Panc1 (cell line): Measurements from ENCODE around the gene UGT1A4. TPM values are rescaled to one million over a fixed set of nuclear protein-coding genes. Genes with fewer than 3 reads are reported as not detected.

Source experiments
- ATAC-seq: fragments of 200-7000 bp; cut with Tn5 transposase; 2 replicates; pipeline ENCODE4 v1.9.1; 2020; ENCODE audit warnings: mild to moderate bottlenecking, moderate library complexity
- BruUV-seq: library from RNA; stranded (reverse); fragments of 400-500 nt; replicated peaks from 2 replicates; lab custom pipeline; 2021; lab: Mats Ljungman, UMichigan
- CTCF ChIA-PET: fragments of 300-600 bp; sonication (Branson Sonifier 250); formaldehyde crosslinking; loops from one replicate; lab custom pipeline; 2022; ENCODE audit warnings: antibody characterized with exemption; lab: Charles Lee
- POLR2A ChIA-PET: fragments of 300-600 bp; sonication (Branson Sonifier 250); formaldehyde crosslinking; loops from one replicate; lab custom pipeline; 2022; ENCODE audit warnings: antibody characterized with exemption; lab: Charles Lee
- DNase-seq: peaks from one replicate; pipeline ENCODE4 v3.0.0-alpha.2; 2010; ENCODE audit warnings: low read depth, low spot score
- H3K27ac ChIP-seq: 2 replicates; pipeline ENCODE4 v1.5.1; 2011; ENCODE audit warnings: mild to moderate bottlenecking, low read length, inconsistent platforms
- H3K27me3 ChIP-seq: fragments of 200-500 bp; sonication (Bioruptor generic); 2 replicates; pipeline ENCODE4 v1.6.0; 2014; ENCODE audit warnings: low read length, inconsistent platforms; ENCODE audit not compliant: control insufficient read depth, insufficient read depth
- H3K36me3 ChIP-seq: fragments of 200-500 bp; sonication (Bioruptor generic); 2 replicates; pipeline ENCODE4 v1.5.1; 2014; ENCODE audit warnings: inconsistent platforms, mild to moderate bottlenecking, low read length, moderate library complexity; ENCODE audit not compliant: control insufficient read depth, insufficient read depth
- H3K4me1 ChIP-seq: 2 replicates; pipeline ENCODE4 v1.5.1; 2011; ENCODE audit warnings: inconsistent platforms, mild to moderate bottlenecking, low read length, moderate library complexity; ENCODE audit not compliant: control insufficient read depth, insufficient read depth
- H3K4me3 ChIP-seq, 2 experiments: 2 replicates each; pipeline ENCODE4 v1.5.1; 2011 to 2012; ENCODE audit warnings: low read depth in 2 of 2, low read length in 2 of 2, mild to moderate bottlenecking in 2 of 2, inconsistent platforms in 1 of 2, moderate library complexity in 1 of 2
- H3K9me3 ChIP-seq: fragments of 200-500 bp; sonication (Bioruptor generic); 2 replicates; pipeline ENCODE4 v1.5.1; 2014; ENCODE audit warnings: low read depth, mild to moderate bottlenecking, inconsistent platforms, low read length, moderate library complexity; ENCODE audit not compliant: control insufficient read depth, insufficient read depth
- CTCF ChIP-seq: fragments of 450-650 bp; IDR thresholded peaks from 2 replicates; pipeline ENCODE4 v1.5.1; 2017; ENCODE audit warnings: mild to moderate bottlenecking
- POLR2AphosphoS5 ChIP-seq: IDR thresholded peaks from 2 replicates; pipeline ENCODE4 v1.6.1; 2012; ENCODE audit warnings: mild to moderate bottlenecking, low read depth, low read length, moderate library complexity
- SIN3A ChIP-seq: IDR thresholded peaks from 2 replicates; pipeline ENCODE4 v1.6.1; 2012; ENCODE audit warnings: low read depth, mild to moderate bottlenecking, low read length, moderate library complexity, borderline replicate concordance; ENCODE audit not compliant: insufficient read depth
- TCF7L2 ChIP-seq: IDR thresholded peaks from 2 replicates; pipeline ENCODE4 v1.6.1; 2011; ENCODE audit warnings: mild to moderate bottlenecking, low read depth, low read length, inconsistent platforms
- in situ Hi-C: cut with HindIII; loops from 2 replicates; pipeline ENCODE4 v1.10.0; 2016; ENCODE audit warnings: low sequenced_read_pairs, low pct_unique_long_range_greater_than_20kb
- intact Hi-C: fragments of 100-400 bp; cut with micrococcal nuclease; formaldehyde crosslinking; loops from one replicate; pipeline ENCODE4 v1.10.0; 2022; ENCODE audit not compliant: unreplicated experiment
- total RNA-seq: library from RNA; stranded (reverse); gene quantifications from one replicate; pipeline ENCODE4 v1.2.1, GENCODE V29; 2021; ENCODE audit not compliant: unreplicated experiment
- TF ChIP-seq, protein P1 (sequence below), 2 experiments: IDR thresholded peaks; 2 replicates each; pipeline ENCODE4 v1.6.1; 2011 to 2012; ENCODE audit warnings: low read depth in 2 of 2, control low read depth in 1 of 2, low read length in 1 of 2, mild to moderate bottlenecking in 1 of 2, moderate library complexity in 1 of 2; ENCODE audit not compliant: insufficient read depth in 1 of 2

Gene UGT1A4
- total RNA-seq, 1 experiment from 2014 or later: not detected

- ChIA-PET CTCF (no interaction called here), POLR2A (no interaction called here)
- TF ChIP-seq POLR2AphosphoS5: no peak
- TF ChIP-seq, protein P1, sequence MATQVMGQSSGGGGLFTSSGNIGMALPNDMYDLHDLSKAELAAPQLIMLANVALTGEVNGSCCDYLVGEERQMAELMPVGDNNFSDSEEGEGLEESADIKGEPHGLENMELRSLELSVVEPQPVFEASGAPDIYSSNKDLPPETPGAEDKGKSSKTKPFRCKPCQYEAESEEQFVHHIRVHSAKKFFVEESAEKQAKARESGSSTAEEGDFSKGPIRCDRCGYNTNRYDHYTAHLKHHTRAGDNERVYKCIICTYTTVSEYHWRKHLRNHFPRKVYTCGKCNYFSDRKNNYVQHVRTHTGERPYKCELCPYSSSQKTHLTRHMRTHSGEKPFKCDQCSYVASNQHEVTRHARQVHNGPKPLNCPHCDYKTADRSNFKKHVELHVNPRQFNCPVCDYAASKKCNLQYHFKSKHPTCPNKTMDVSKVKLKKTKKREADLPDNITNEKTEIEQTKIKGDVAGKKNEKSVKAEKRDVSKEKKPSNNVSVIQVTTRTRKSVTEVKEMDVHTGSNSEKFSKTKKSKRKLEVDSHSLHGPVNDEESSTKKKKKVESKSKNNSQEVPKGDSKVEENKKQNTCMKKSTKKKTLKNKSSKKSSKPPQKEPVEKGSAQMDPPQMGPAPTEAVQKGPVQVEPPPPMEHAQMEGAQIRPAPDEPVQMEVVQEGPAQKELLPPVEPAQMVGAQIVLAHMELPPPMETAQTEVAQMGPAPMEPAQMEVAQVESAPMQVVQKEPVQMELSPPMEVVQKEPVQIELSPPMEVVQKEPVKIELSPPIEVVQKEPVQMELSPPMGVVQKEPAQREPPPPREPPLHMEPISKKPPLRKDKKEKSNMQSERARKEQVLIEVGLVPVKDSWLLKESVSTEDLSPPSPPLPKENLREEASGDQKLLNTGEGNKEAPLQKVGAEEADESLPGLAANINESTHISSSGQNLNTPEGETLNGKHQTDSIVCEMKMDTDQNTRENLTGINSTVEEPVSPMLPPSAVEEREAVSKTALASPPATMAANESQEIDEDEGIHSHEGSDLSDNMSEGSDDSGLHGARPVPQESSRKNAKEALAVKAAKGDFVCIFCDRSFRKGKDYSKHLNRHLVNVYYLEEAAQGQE (IDR thresholded peaks at IDR 0.05; ENCODE audit: insufficient read depth in 1 of 2, low read depth in 2 of 2, low read length in 1 of 2): no peak
- no peak for TF ChIP-seq CTCF
- no peak for TF ChIP-seq SIN3A
- TF ChIP-seq TCF7L2: no peak
- H3K27ac ChIP-seq: no peak overlapping the region
- no peaks in the 10 kb centered on the region for H3K27me3 ChIP-seq
- BruUV-seq: no TSS peak
- in situ Hi-C loops: no loop called here
- H3K9me3 ChIP-seq: no peaks in the 10 kb centered on the region
- no peaks in the 10 kb centered on the region for H3K36me3 ChIP-seq
- ATAC-seq (0 out of 2 replicates have a peak, but pooled peaks have one; percentile 26), DNase-seq (no peak)
- H3K4me3 ChIP-seq: no peak overlapping the region
- no peaks in the 10 kb centered on the region for H3K4me1 ChIP-seq
- intact Hi-C loops: no loop called here
Measured at GRCh38 chr2:233793465-233794127, 75.1 kb downstream of the UGT1A4 start.

DNA sequence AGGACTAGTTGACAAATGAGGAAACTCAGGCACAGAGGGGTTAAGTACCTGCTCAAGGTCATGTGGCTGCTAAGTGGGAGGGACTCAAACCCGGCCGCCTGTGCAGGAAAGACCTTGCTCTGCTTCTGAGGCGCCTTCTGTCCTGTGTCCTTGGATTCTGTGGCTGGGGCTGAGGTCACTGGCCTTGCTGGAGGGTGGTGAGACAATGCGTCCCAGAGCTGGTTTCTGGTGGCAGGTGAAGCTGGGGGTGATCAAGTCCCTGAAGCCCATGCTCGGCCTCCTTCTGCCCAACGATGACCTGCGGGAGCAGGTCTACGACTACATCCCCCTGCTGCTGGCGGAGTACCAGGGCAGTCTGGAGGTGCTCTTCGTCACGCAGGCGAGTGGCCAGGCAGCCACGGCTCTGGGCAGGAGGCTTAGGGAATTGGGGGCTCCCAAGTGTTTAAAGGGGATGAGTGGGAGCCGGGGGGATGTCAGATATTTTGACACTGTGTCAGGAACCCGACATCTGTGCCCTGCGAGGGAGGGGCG lies 75.7 kb downstream of the UGT1A4 start:
- Histone ChIP-seq H3K4me3 (no peak overlapping the region), H3K36me3 (no peaks in the 10 kb centered on the region), H3K9me3 (no peaks in the 10 kb centered on the region), H3K4me1 (no peaks in the 10 kb centered on the region), H3K27ac (no peak overlapping the region), H3K27me3 (no peaks in the 10 kb centered on the region)
- in situ Hi-C loops (no loop called here), intact Hi-C loops (no loop called here)
- POLR2A ChIA-PET: no interaction called here
- TF ChIP-seq TCF7L2 (no peak), CTCF (no peak), SIN3A (no peak), POLR2AphosphoS5 (no peak)
- TF ChIP-seq, protein P1 (IDR thresholded peaks at IDR 0.05; ENCODE audit: insufficient read depth in 1 of 2, low read depth in 2 of 2, low read length in 1 of 2): no peak
- BruUV-seq: no TSS peak
- ATAC-seq (no peak), DNase-seq (no peak)
- CTCF ChIA-PET: no interaction called here
